NCI-H146 treated with DMSO at 0.1 percent for 48 hours (cell line): ENCODE results near the gene SIRPA.

ENCODE experiments used
- DNase-seq: peaks from one replicate; lab custom pipeline; 2025; ENCODE audit not compliant: unreplicated experiment; lab: John Stamatoyannopoulos, UW

Gene SIRPA

GRCh38 chr20:1947535-1947846 is 52.3 kb downstream of the SIRPA start:
- no peak for DNase-seq

- no peak for DNase-seq
Measured at GRCh38 chr20:1949347-1950100, 54.3 kb downstream of the SIRPA start.

- DNase-seq: no peak
Measured at GRCh38 chr20:1950836-1951235, 55.6 kb downstream of the SIRPA start.

- DNase-seq: no peak
Measured at GRCh38 chr20:1951436-1952115, 56.4 kb downstream of the SIRPA start.

- DNase-seq: peak; percentile 29
Measured at GRCh38 chr20:1952737-1953530, 57.7 kb downstream of the SIRPA start.

- no peak for DNase-seq
Measured at GRCh38 chr20:1953621-1954020, 58.4 kb downstream of the SIRPA start.

- no peak for DNase-seq
Measured at GRCh38 chr20:1955217-1955616, 60.0 kb downstream of the SIRPA start.

GRCh38 chr20:1958426-1958825 is 63.2 kb downstream of the SIRPA start:
- DNase-seq: no peak

GRCh38 chr20:1959156-1959555 is 63.9 kb downstream of the SIRPA start:
- no peak for DNase-seq

- no peak for DNase-seq
Measured at GRCh38 chr20:1961374-1961773, 66.2 kb downstream of the SIRPA start.

- no peak for DNase-seq
Measured at GRCh38 chr20:1964061-1964460, 68.9 kb downstream of the SIRPA start.

GRCh38 chr20:1964659-1965405 is 69.6 kb downstream of the SIRPA start:
- DNase-seq: no peak

GRCh38 chr20:1965520-1966351 is 70.5 kb downstream of the SIRPA start:
- DNase-seq: peak; percentile 17

GRCh38 chr20:1968964-1969363 is 73.8 kb downstream of the SIRPA start:
- DNase-seq: no peak

- no peak for DNase-seq
Measured at GRCh38 chr20:1971893-1972586, 76.8 kb downstream of the SIRPA start.

GRCh38 chr20:1973601-1974440 is 78.6 kb downstream of the SIRPA start:
- no peak for DNase-seq

- no peak for DNase-seq
Measured at GRCh38 chr20:1975291-1975690, 80.1 kb downstream of the SIRPA start.

- DNase-seq: no peak
Measured at GRCh38 chr20:1979106-1979778, 84.0 kb downstream of the SIRPA start.
